HG02840 (cell line): ENCODE data around the gene NOS2.
"Not testable (repeated sequence)": the region's sequence is repeated elsewhere in the genome, so short reads cannot be mapped to it uniquely, and the experiment has no call there.

Experiments used
- ATAC-seq: cut with Tn5 transposase; IDR thresholded peaks from one replicate; pipeline ENCODE4 v1.9.1; 2021; ENCODE audit warnings: mild to moderate bottlenecking, moderate library complexity, moderate number of reproducible peaks; ENCODE audit not compliant: unreplicated experiment, low FRiP score

NOS2 gene

GRCh38 chr17:27759528-27759927, 40.8 kb downstream of the NOS2 start:
- no peak for ATAC-seq

DNA sequence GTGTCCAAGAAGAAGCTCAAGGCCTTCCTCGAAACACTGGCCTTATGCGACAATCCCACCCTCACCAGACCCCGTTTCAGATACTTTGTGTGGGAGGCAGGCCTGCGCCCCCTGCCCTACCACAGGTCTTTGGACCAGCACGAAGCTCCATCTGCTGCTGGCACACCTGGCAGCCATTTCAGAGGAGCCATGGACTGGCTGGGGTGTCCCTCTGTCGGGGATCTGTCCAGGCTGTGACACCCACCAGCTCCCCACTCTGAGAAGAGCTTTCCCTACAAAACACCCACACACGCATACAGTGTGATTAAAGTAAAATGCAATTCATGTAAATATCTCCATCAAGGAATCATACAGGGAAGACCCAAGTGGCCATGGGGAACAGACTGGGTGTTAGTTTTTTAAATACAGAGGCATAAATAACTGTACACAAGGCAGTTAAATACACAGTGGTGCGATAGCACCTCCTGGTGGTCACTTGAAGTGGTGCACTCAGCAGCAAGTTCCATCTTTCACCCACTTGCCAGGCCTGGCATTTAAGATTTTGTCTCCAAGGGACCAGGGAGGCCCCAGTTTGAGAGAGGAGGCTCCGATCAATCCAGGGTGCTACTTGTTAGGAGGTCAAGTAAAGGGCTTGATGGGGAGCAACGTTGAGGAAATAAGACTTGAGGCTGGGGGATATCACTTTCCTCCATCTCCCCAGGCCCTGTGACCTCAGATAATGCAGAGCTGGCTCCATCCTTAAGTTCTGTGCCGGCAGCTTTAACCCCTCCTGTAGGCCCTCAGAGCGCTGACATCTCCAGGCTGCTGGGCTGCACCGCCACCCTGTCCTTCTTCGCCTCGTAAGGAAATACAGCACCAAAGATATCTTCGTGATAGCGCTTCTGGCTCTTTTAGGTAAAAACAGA, 43.6 kb downstream of the NOS2 start:
- ATAC-seq: no peak

- no peak for ATAC-seq
Observed at GRCh38 chr17:27755706-27756466, 44.4 kb downstream of the NOS2 start.

- ATAC-seq: no peak
Observed at GRCh38 chr17:27754549-27754948, 45.8 kb downstream of the NOS2 start.

DNA sequence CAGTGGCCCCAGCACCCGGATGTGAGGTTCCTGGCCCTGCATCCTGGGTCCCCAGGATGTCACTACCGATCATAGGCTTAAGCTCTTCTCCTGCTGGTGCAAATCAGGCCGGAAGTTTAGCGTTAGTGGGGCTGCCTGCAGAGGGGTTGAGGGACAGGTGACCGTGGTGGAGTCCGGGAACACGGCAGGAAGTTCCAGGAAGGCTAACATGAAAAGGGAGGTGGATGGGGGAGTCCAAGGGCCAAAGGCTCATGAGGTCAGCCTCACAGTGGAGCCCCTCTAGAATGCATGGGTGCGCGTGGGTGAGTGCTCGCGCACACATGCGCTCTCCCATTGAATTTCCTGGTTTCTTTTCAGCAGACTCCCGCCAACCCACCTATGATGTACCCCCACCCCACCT, 46.6 kb downstream of the NOS2 start:
- ATAC-seq: not testable (repeated sequence)

GRCh38 chr17:27752831-27753619, 47.3 kb downstream of the NOS2 start:
- not testable (repeated sequence) for ATAC-seq

DNA sequence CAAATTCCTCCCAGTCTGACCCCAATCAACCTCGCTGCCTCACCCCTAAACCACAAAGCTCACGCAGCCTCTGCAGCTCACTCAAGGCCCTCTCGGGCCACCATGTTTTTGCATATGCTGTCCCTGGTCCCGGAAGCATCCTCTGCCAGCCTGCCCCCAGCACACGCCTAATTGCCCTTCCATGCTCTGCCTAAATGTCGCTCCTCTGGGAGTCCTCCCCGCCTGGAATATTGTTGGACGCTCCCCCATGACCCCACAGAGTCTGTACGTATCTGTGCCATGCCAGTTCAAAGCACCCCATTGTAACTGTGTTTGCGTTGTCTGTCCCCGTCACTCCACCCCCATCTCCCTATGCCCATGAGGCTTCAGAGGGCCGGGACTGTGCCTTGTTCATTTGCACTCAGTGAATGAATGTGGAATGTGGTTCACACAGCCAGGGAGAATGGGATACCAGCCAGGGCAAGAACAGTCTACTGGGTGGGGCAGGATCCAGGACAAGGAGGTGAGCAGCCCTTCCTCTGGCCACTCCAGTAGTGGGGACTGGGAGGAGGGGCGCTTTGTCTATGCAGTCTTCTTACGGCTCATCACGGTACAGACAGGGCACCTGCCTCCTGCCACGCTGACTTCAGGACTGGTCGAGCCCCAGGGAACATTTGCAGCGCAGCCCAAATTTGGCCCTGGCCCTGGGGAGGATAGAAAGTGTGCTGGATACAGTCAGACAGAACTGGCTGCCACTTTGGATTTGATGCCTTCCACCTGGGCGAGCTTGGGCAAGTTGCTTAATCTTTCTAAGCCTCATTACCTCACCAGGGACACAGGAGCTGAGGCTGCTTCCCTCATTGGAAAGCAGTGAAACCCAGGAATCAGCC, 48.5 kb downstream of the NOS2 start:
- ATAC-seq: no peak

DNA sequence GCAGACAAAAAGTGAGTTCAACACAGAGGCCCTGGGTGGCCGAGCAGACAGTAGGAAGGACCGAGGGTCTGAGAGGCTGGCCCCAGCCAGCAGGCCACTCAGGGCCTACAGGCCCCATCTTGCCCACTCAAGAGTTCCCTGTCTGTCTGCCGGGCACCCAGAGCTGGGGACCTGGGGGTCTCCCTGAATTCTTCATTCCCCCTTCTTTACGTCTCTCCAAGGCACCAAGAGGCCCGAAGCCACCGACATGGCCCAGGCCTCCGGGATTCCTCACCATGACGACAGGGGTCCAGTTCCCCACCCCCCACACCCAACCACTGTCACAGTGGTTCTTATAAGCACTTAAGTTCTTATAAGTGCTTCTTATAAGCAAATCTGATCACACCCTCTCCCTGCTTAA, 49.2 kb downstream of the NOS2 start:
- no peak for ATAC-seq

DNA sequence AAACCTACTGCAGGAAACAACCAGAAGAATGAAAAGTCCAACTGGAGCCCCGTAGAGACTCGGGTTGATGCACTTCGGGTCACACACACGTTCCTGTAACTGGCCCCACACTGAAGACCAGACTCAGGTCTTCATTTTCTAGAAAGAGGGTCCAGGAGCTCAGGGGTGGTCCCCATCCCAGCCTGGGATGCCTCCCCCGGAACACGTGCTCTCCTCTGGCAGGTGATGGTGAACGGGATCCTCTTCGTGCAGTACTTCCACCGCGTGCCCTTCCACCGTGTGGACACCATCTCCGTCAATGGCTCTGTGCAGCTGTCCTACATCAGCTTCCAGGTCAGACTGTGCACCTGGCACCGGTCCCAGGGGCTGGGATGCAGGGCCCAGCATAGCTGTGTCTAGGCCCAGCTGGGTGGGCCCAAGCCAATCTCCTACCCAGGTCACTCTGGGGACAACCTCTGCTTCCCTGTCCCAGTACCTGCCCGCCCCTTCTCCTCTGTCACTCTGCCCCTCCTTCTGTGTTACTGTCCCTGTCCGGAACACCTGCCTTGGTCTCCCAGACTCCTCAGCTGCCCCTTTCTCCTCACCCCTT, 50.7 kb downstream of the NOS2 start:
- not testable (repeated sequence) for ATAC-seq

GRCh38 chr17:27748360-27748825, 51.9 kb downstream of the NOS2 start:
- no peak for ATAC-seq

DNA sequence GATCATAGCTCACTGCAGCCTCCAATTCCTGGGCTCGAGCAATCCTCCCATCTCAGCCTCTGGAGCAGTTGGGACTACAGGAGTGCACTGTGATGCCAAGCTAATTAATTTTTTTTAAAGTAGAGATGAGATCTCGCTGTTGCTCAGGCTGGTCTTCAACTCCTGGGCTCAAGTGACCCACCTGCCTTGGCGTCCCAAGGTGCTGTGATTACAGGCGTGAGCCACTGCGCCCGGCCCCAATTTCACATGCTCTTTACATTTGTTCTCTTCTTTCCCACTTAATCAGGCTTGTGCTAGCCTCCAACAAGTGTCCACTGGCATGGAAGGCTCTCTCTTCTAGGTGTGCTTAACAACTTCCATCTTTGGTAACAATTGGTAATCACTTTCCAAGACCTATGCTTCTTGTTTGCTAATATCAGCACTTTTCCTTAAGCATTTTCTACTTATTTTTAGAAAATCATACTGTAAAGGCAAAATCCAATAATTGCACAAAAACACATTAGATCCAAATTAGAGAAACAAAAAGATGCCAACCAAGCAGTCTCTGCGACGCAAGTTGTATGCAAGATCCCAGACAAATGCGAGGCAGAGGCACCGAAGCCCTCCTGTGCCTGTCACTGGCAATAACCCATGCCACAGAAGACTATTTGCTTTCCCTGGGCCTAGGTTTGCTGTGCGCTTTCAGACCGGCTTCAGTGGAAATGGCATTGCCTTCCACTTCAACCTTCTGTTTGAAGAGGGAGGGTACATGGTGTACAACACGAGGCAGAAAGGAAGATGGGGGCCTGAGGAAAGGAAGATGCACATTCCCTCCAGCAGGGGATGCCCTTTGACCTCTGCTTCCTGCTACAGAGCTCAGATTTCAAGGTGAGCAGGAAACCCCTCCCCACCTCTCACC, 52.6 kb downstream of the NOS2 start:
- ATAC-seq: no peak

DNA sequence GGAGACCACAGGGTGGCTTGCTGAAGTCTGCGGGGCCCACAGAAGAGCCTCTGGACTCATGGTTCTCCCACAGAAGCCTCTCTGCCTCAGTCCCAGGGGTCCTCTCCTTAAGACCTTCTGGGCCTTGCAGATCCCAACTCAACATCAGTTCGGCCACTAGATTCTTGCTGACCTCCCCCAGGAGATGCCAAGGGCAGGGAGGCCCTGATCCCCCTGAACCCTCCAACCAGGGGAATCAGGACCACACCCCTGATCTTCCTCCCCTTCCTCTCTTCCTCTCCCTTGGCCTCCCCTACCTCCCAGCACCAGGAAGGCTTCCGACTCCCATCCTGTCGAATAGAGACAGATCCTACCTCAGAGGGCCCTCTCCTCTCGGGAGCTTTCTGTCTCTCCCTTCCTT, 53.4 kb downstream of the NOS2 start:
- no peak for ATAC-seq

DNA sequence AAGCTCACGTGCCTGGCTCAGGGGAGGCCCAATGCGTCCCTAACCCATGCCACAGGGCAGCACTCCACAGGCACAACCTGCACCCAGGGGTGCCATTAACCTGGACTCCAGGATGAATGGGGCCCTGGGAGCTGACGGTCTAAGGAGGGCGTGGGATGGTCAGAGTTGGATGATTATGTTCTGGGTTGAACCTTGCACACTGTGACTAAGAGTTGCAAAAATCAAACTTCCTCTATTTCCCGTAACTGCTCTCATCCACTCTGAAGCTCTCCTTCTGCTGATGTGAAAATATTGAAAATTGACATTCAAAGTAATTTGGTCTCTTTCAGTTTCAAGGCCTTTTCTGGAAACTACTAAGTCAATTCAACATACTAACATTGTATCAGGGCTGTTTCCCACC, 54.0 kb downstream of the NOS2 start:
- not testable (repeated sequence) for ATAC-seq

DNA sequence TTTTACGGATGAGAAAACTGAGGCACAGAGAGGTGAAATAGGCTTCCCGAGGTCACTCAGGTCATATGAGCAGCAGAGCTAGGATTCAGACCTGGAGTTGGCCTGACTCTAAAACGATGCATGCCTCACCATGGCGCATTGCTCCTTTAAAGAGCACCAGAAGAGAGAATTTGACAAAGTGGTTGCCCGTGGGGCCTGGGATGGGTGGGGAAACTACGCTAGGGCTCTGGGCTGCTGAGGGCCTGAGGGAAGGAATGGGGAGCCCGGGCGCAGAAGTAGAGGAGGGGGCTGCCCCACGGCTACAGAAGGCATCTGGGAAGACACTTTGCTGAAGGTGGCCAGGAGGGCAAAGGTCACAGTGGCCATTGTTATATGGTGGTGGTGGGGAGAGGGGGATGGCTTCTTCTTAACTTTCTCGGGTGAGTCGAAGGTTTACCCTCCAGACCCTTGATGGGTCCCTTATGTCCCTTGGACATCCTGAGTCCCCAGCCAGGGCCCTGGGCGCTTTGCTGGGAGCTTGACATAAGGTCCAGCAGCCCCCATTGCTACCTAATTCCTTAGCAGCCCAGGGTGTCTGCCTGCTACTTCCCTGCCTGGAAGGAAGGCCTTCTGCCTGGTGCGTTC, 55.0 kb downstream of the NOS2 start:
- ATAC-seq: not testable (repeated sequence)

DNA sequence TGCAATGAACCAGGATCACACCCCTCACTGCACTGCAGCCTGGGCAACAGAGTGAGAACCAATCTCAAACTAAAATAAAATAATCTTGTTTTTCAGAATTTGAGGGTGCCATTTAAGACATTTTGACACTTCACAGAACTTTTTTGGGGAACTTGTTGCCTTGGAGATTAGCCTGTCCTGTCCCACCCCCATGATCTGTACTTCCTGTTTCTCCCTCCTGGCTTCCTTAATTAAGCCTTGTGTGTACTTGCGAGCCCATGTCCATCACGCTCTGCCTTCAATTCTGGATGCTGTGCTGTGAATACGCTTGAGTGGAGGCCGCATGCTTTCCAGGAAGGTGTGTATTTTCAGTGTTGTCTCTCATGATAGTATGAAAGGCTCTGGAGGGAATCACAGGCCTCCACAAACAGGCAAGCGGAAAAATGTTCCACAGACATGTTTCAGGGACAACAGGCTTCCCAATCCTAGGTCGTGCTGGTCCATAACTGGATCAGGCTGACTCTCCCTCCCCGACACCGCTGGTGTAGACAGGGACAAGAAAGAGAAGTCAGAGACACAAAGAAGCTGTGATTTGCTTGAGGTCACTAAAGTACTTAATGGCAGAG, 56.9 kb downstream of the NOS2 start:
- no peak for ATAC-seq

DNA sequence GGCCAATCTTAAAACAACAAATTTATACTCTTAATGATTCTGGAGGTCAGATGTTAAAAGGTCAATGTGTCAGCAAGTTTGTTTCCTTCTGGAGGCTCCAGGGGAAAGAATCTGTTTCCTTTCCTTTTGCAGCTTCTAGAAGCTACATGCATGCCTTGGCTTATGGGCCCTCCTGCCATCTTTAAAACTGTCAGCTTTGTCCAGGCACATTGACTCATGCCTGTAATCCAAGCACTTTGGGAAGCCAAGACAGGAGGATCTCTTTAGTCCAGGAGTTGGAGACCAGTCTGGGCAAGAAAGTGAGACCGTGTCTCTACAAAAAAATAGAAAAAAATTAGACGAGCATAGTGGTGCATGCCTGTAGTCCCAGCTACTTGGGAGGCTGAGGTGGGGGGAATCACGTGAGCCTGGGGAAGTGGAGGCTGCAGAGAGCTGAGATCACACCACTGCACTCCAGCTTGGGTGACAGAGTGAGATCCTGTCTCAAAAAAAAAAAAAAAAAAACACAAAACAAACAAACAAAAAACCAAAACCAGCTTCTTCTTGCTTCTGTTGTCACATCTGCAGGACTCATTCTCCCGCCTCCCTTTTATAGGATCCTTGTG, 58.3 kb downstream of the NOS2 start:
- ATAC-seq: no peak

- no peak for ATAC-seq
Observed at GRCh38 chr17:27741361-27741861, 58.9 kb downstream of the NOS2 start.
